BJ (cell line): ENCODE measurements around the gene IFNG-AS1. TPM values are rescaled to one million over a fixed set of nuclear protein-coding genes. Genes with fewer than 3 reads are reported as not detected.

Experiments
- CTCF ChIA-PET: fragments of 350-600 bp; formaldehyde crosslinking; extraction: SDS; loops from one replicate; lab custom pipeline; 2021; ENCODE audit warnings: antibody characterized with exemption, inconsistent platforms; lab: Yijun Ruan, JAX
- POLR2A ChIA-PET: fragments of 300-600 bp; sonication (Branson Sonifier 250); formaldehyde crosslinking; extraction: SDS; loops from one replicate; lab custom pipeline; 2021; ENCODE audit warnings: antibody characterized with exemption; lab: Charles Lee
- DNase-seq: peaks from one replicate; pipeline ENCODE4 v3.0.0-alpha.2; 2011; ENCODE audit warnings: low read depth
- H3K27me3 ChIP-seq: 2 replicates; pipeline ENCODE4 v1.6.0; 2011; ENCODE audit warnings: low read length; ENCODE audit not compliant: control insufficient read depth, insufficient read depth
- H3K36me3 ChIP-seq: 2 replicates; pipeline ENCODE4 v1.5.1; 2011; ENCODE audit warnings: low read length; ENCODE audit not compliant: control insufficient read depth, insufficient read depth
- H3K4me3 ChIP-seq: 2 replicates; pipeline ENCODE4 v1.5.1; 2011; ENCODE audit warnings: low read depth, mild to moderate bottlenecking, control low read depth, low read length
- CTCF ChIP-seq: IDR thresholded peaks from 2 replicates; pipeline ENCODE4 v1.5.1; 2011; ENCODE audit warnings: low read depth, mild to moderate bottlenecking, control low read depth, inconsistent platforms, low read length, moderate library complexity; ENCODE audit not compliant: insufficient read depth
- polyA plus RNA-seq: library from polyadenylated mRNA; depleted of rRNA; stranded (reverse); fragments of >200 nt; gene quantifications from 2 replicates; pipeline ENCODE4 v1.2.3, GENCODE V29; 2011

The IFNG-AS1 gene
- polyA plus RNA-seq, 1 experiment = not detected

- H3K27me3 ChIP-seq = no peaks in the 10 kb centered on the region
Observed at GRCh38 chr12:67988601-67989021, 636 bp upstream of the IFNG-AS1 start.

GRCh38 chr12:67991158-67991557, 1.9 kb downstream of the IFNG-AS1 start:
- DNase-seq = no peak
- CTCF ChIA-PET = interaction anchor here (1.0 to 1.2 kb wide), 2 partner anchors 11 to 49 kb away, joined by 3 to 7 read pairs; no protein-coding TSS in a partner anchor
- H3K36me3 ChIP-seq = no peaks in the 10 kb centered on the region
- no peak for TF ChIP-seq CTCF
- POLR2A ChIA-PET = no interaction called here
- no peak overlapping the region for H3K4me3 ChIP-seq
- H3K27me3 ChIP-seq = no peaks in the 10 kb centered on the region

More at GRCh38 chr12:67988601-67989021, 636 bp upstream of the IFNG-AS1 start:
- no peak for TF ChIP-seq CTCF
- DNase-seq = no peak
- Histone ChIP-seq H3K36me3 (no peaks in the 10 kb centered on the region), H3K4me3 (no peak overlapping the region)
- ChIA-PET POLR2A (no interaction called here), CTCF (interaction anchor here (0.9 to 1.4 kb wide), 2 partner anchors 15 to 283 kb away, joined by 3 to 5 read pairs; no protein-coding TSS in a partner anchor)

- TF ChIP-seq CTCF = no peak
- no peaks in the 10 kb centered on the region for H3K27me3 ChIP-seq
- H3K4me3 ChIP-seq = no peak overlapping the region
- ChIA-PET POLR2A (no interaction called here), CTCF (no interaction called here)
- no peaks in the 10 kb centered on the region for H3K36me3 ChIP-seq
- DNase-seq = no peak
Observed at GRCh38 chr12:67993143-67993542, 3.9 kb downstream of the IFNG-AS1 start.

GRCh38 chr12:67994046-67994445, 4.8 kb downstream of the IFNG-AS1 start:
- no peak for DNase-seq
- no peaks in the 10 kb centered on the region for H3K36me3 ChIP-seq
- ChIA-PET POLR2A (no interaction called here), CTCF (no interaction called here)
- no peak for TF ChIP-seq CTCF
- H3K27me3 ChIP-seq = no peaks in the 10 kb centered on the region
- no peak overlapping the region for H3K4me3 ChIP-seq

- H3K27me3 ChIP-seq = no peaks in the 10 kb centered on the region
- TF ChIP-seq CTCF = no peak
- DNase-seq = no peak
- CTCF ChIA-PET = interaction anchor here (0.9 kb wide), 1 partner anchor 11 kb away, joined by 3 read pairs; no protein-coding TSS in a partner anchor
- POLR2A ChIA-PET = no interaction called here
- H3K4me3 ChIP-seq = no peak overlapping the region
- H3K36me3 ChIP-seq = no peaks in the 10 kb centered on the region
Observed at GRCh38 chr12:67996347-67996746, 7.1 kb downstream of the IFNG-AS1 start.
